Ramos (cell line): ENCODE data around the gene PDE4B.

Source experiments
- in situ Hi-C: fragments of 300-500 bp; cut with MboI; formaldehyde crosslinking; loops from one replicate; pipeline ENCODE4 v1.14.3; 2022; ENCODE audit warnings: low sequenced_read_pairs; ENCODE audit not compliant: unreplicated experiment

The PDE4B gene

GRCh38 chr1:65946960-65947359 is 154.3 kb downstream of the PDE4B start:
- in situ Hi-C loops, result loop anchor here (5.0 to 10.0 kb wide), 2 partner anchors 295 to 498 kb away; no protein-coding TSS in a partner anchor

- in situ Hi-C loops, result loop anchor here (5.0 to 10.0 kb wide), 2 partner anchors 294 to 496 kb away; no protein-coding TSS in a partner anchor
These were observed 156.0 kb downstream of the PDE4B start for GRCh38 chr1:65948609-65949229.

GRCh38 chr1:65949230-65949626 is 156.5 kb downstream of the PDE4B start:
- in situ Hi-C loops, result loop anchor here (5.0 to 10.0 kb wide), 2 partner anchors 293 to 496 kb away; no protein-coding TSS in a partner anchor

GRCh38 chr1:65949933-65950332 is 157.2 kb downstream of the PDE4B start:
- in situ Hi-C loops, result loop anchor here (5.0 to 10.0 kb wide), 2 partner anchors 292 to 495 kb away; no protein-coding TSS in a partner anchor

- in situ Hi-C loops, result no loop called here
These were observed 160.0 kb downstream of the PDE4B start for GRCh38 chr1:65952696-65953095.

DNA sequence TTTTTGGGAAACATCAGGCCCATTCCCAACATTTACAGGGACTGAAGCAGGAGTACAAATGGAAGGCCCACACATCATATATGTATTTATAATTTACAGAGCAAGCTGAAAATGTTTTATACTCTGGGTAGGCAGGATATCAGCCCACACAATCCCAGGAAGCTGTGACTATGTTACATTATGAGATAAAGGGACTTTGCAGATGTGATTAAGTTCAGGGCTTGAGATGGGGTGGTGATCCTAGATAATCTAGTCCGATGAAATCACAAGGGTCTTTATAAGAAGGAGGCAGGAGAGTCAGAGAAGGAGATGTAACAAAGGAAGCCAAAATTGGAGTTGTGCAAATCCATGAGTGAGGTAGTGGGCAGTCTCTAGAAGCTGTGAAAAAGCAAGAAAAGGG is 160.5 kb downstream of the PDE4B start:
- in situ Hi-C loops, result no loop called here

DNA sequence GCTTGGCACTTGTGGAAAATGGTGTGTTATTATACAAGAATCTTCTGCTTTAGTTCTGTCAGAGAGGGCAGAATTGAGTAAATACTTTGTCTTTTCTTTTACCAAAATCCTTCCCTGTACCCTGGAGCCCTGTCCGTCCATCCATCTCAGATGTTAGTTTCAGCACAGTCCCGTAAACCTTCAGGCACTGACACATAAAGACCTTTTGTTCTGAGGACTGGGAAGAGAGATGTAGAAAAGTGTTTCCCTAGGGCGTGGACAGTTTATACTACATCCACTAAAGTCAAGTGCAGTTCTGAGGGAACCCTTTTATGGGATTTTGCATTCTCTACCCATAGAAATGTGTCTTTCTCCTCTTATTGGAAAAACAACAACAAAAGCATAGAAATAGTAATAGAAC is 162.4 kb downstream of the PDE4B start:
- in situ Hi-C loops, result no loop called here

DNA sequence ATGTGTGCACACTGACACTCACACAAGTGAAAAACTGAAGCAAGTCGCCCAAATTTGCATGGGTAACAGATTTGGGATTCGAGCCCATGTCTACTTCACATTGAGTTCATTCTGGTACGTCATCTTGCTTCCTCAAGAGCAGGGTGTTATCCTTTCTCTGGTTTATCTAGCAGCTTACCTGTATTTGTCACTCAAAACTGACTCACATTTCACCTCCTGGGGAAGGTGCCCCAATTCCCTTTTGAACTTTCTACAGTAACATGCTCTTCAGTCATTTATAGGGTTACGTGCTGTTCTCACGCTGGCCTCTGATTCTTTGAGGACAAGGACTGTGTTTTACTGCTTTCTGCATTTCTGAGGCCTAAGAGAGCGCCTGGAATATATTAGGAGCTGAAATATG is 162.8 kb downstream of the PDE4B start:
- in situ Hi-C loops, result no loop called here

DNA sequence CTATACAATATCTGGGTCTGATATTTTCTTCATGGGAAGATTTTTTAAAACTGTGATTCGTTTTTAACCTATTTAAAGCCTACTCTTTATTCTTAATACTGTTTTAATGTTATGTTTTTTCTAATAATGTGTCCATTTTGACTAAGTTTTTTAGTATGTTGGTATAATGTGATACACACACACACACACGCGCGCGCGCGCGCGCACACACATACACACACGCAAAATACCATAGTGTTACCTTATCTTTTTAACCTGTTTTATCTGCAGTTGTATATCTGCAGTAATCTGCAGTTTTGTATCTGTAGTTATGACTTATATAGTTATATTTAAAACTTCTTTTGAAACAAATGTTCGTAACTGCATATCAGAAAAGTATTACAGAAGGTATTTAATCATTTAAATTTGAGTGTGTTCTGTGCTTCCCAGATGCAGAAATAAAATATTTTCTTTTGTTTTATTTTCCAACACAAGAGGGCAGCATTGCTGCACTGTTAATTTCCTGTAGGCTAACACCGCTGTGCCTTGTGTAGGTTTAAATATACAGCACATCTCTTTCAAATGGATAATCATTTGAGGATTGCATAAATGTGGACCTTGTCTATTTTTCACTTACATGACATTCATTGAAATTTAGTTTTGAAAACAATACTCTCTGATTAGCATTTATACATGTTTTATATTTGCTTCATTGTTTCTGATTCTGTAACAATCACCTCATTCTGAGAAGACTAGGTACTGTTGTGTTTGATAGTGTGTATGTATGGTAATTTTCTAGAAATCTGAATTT is 166.1 kb downstream of the PDE4B start:
- in situ Hi-C loops, result no loop called here

DNA sequence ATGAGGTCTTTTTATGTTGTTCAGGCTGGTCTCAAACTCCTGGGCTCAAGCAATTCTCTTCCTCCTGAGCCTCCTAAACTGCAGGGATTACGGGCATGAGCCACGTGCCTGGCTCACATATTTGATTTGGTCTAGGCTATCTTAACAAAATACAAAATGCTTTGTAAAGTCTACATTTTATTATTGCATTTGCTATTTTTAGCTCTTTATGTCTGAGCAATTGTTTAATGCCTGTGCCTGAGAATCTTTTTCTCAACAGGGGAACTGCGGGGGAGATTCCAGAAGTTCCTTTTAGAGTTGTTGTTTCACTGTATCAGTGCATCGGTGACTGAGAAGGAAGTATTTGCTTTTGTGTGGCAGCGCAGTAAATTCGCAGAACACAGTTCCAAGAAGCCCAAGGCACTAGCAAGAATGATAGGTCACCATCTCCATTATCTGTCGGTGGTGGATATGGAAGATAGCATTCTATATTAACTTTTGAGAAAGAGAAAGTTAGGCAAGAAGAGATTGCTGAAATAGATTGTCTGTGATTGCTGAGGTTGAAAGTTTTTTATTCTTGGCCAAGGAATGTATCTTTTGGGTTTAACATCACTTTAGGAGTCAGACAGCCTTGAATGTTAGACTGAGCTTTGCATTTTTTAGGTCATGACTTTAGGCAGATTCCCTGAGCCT is 167.3 kb downstream of the PDE4B start:
- in situ Hi-C loops, result loop anchor here (10.0 kb wide), 1 partner anchor 505 kb away; no protein-coding TSS in a partner anchor

GRCh38 chr1:65963156-65963888 is 170.6 kb downstream of the PDE4B start:
- in situ Hi-C loops, result loop anchor here (10.0 kb wide), 1 partner anchor 501 kb away; no protein-coding TSS in a partner anchor

GRCh38 chr1:65964123-65964522 is 171.4 kb downstream of the PDE4B start:
- in situ Hi-C loops, result loop anchor here (10.0 kb wide), 1 partner anchor 501 kb away; no protein-coding TSS in a partner anchor

GRCh38 chr1:65965112-65965996 is 172.7 kb downstream of the PDE4B start:
- in situ Hi-C loops, result loop anchor here (10.0 kb wide), 1 partner anchor 499 kb away; no protein-coding TSS in a partner anchor

DNA sequence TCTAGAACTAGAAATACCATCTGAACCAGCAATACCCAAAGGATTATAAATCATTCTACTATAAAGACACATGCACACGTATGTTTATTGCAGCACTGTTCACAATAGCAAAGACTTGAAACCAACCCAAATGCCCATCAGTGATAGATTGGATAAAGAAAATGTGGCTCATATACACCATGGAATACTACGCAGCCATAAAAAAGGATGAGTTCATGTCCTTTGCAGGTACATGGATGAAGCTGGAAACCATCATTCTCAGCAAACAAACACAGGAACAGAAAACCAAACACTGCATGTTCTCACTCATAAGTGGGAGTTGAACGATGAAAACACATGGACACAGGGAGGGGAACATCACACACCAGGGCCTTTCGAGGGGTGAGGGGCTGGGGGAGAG is 174.8 kb downstream of the PDE4B start:
- in situ Hi-C loops, result loop anchor here (10.0 kb wide), 1 partner anchor 497 kb away; no protein-coding TSS in a partner anchor

DNA sequence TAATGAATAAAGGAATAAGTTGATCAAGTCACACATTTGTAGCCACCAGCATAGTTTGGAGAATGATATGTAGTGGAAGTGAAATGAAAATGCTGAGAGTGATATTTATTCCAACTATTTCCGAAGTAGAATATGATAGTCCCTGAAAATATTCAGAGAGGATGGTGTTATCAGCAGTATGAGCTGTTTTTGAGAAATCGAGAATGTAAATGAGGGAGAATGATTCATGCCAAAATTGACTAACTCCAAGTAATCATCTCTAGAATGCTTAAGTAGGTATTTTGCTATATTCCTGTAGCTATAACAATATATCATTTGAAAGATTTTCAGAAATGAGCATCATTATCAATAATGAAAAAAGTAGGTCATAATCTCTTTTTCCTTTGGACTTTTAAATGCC is 178.9 kb downstream of the PDE4B start:
- in situ Hi-C loops, result no loop called here

DNA sequence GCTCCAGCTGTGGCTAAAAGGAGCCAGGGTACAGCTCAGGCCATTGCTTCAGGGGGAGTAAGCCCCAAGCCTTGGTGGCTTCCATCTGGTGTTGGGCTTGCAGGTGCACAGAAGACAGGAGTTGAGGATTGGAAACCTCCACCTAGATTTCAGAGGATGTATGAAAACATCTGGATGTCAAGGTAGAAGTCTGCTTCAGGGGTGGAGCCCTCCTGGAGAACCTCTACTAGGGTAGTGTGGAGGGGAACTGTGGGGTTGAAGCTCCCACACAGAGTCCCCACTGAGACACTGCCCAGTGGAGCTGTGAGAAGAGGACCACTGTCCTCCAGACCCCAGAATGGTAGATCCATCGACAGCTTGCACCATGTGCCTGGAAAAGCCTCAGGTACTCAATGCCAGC is 183.0 kb downstream of the PDE4B start:
- in situ Hi-C loops, result no loop called here

DNA sequence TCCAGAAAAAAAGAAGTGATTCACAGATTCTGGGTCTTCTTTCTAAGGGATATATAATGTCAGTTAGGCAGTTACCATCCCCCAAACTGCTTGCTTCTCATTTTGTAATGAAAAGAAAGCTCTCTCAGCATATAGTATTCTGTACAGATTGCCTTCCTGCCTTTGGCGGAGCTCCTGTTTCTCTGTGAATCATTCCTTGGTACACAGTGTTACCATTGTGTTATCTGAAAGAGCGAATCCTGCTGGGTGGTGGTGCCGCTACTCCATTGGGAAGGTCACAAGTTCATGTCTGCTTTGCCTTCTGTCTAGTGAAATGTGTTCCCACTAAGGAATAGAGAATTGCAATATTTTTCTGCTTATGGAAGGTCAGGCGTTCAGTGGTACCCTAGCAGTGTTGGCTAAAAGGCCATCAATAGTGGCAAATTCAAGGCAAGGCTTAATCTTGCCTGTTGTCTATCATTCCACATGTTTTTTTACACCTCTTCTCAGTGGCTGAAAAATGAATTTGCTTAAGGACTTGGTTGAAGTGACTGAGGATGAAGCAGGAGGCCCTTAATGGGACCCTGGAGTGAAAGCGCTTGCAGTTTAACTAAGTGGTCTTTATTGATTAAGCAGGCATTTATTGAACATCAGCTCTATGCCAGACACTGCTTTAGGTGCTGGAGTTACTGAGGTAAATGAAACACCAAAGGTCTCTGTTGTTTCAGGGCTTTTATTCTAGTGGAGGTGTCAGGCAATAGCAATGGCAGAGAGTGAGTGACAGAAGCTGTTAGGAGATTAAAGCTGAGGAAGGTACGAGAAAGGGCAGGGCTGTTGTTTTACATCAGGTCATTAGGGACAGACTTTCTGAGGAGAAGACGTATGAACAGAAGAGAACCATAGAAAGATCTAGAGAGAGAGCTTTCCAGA is 186.7 kb downstream of the PDE4B start:
- in situ Hi-C loops, result no loop called here

- in situ Hi-C loops, result no loop called here
These were observed 187.5 kb downstream of the PDE4B start for GRCh38 chr1:65980237-65980636.
